22Rv1 (cell line): ENCODE measurements around the gene PRR12.

Experiments
- ZFX ChIP-seq: fragments of 450-650 bp; IDR thresholded peaks from 2 replicates; pipeline ENCODE4 v1.6.1; 2017; ENCODE audit warnings: antibody characterized with exemption, borderline replicate concordance
- TF ChIP-seq, protein P1 (sequence below): fragments of 450-650 bp; IDR thresholded peaks from 2 replicates; pipeline ENCODE4 v1.5.1; 2017; ENCODE audit warnings: mild to moderate bottlenecking

GRCh38 chr19:49590971-49591730 lies at the start of gene PRR12:
- TF ChIP-seq, protein P1, sequence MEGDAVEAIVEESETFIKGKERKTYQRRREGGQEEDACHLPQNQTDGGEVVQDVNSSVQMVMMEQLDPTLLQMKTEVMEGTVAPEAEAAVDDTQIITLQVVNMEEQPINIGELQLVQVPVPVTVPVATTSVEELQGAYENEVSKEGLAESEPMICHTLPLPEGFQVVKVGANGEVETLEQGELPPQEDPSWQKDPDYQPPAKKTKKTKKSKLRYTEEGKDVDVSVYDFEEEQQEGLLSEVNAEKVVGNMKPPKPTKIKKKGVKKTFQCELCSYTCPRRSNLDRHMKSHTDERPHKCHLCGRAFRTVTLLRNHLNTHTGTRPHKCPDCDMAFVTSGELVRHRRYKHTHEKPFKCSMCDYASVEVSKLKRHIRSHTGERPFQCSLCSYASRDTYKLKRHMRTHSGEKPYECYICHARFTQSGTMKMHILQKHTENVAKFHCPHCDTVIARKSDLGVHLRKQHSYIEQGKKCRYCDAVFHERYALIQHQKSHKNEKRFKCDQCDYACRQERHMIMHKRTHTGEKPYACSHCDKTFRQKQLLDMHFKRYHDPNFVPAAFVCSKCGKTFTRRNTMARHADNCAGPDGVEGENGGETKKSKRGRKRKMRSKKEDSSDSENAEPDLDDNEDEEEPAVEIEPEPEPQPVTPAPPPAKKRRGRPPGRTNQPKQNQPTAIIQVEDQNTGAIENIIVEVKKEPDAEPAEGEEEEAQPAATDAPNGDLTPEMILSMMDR = no peak
- no peak for TF ChIP-seq ZFX
